ENCODE results near the gene ADORA2B. TPM values are rescaled to one million over a fixed set of nuclear protein-coding genes. Genes with fewer than 3 reads are reported as not detected.

ADORA2B gene
- total and polyA plus RNA-seq, 12 donors = 0.17 to 4.0 (median 2.0) TPM

DNA sequence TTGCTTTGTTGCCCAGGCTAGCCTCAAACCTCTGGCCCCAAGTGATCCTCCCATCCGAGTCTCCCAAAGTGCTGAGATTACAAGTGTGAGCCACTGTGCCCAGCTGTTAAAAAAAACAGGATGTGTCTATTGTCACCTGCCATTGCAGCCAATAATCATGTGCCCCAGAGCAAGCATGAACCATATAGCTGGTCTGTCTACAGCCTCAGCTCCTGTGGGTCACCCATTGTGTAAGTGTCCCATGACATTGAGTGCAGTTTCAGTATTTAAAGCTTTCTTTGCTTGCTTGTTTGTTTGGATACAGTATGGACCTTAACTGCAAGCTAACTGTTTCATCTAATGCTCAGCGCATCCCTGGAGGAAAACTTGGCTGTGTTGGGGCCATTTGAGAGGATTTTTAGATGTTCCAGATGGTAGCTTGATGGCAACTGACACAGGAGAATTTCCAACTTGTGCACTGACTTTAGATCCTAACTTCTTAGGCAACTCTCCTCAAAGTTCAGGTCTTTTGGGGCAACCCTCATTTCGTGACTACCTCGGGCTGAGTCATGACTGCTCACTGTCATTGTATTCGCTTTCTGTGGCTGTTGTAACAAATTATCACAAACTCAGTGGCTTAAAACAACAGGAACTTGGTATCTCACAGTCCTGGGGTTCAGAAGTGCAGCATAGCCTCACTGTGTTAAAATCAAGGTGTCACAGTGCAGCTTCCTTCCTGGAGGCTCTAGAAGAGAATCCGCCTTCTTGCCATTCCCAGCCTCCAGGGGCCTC lies 30.3 kb upstream of the ADORA2B start:
- Histone ChIP-seq H3K27me3 (peaks cover 9% of the 10 kb centered on the region), H3K4me1 (replicated peaks in 1 of 2) (peaks cover 0 to 5% of the 10 kb centered on the region in 2 donors), H3K4me3 (no peak overlapping the region), H3K9me3 (replicated peaks in 1 of 3) (no peaks in the 10 kb centered on the region), H3K27ac (no peak overlapping the region), H3K36me3 (replicated peaks in 1 of 2) (no peaks in the 10 kb centered on the region)
- intact Hi-C loops (cut with DNase I) = no loop called here
- TF ChIP-seq, protein P1, sequence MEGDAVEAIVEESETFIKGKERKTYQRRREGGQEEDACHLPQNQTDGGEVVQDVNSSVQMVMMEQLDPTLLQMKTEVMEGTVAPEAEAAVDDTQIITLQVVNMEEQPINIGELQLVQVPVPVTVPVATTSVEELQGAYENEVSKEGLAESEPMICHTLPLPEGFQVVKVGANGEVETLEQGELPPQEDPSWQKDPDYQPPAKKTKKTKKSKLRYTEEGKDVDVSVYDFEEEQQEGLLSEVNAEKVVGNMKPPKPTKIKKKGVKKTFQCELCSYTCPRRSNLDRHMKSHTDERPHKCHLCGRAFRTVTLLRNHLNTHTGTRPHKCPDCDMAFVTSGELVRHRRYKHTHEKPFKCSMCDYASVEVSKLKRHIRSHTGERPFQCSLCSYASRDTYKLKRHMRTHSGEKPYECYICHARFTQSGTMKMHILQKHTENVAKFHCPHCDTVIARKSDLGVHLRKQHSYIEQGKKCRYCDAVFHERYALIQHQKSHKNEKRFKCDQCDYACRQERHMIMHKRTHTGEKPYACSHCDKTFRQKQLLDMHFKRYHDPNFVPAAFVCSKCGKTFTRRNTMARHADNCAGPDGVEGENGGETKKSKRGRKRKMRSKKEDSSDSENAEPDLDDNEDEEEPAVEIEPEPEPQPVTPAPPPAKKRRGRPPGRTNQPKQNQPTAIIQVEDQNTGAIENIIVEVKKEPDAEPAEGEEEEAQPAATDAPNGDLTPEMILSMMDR (IDR thresholded peaks at IDR 0.05) = no peak
- no peak for TF ChIP-seq POLR2A (IDR thresholded peaks at IDR 0.05)
- no peak for DNase-seq
- 85 to 95% (median 88%) methylated on average over 6 of the region's 6 CpGs for WGBS, 4 donors

DNA sequence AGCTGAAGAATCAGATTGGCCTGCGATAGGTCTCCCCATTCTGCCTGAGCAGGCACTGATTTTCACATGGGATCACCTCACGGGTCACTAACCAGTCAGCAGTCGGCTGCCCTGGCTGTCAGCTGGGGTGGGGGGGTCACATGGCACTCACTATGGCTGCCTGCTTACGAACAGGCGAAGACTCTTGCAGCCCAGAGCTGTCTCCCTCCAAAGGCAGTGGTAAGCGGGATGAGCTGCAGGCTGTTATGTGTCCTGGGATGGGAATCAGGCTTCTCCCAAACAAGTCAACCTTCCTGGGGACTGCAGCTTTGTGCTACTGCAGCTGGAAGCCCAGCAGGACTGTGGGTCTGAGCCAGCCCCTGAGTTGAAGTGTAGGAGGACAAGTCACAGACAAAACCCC lies 29.0 kb upstream of the ADORA2B start:
- TF ChIP-seq, protein P1 (IDR thresholded peaks at IDR 0.05) = no peak
- no peak for TF ChIP-seq POLR2A (IDR thresholded peaks at IDR 0.05)
- intact Hi-C loops (cut with DNase I) = no loop called here
- H3K27ac ChIP-seq = no peak overlapping the region
- no peak overlapping the region for H3K4me3 ChIP-seq
- no peaks in the 10 kb centered on the region for H3K36me3 ChIP-seq (replicated peaks in 1 of 2)
- WGBS, 4 donors = 96 to 99% (median 96%) methylated on average over 5 to 6 of the region's 6 CpGs
- DNase-seq = no peak
- H3K4me1 ChIP-seq (replicated peaks in 1 of 2) = peaks cover 0 to 5% of the 10 kb centered on the region in 2 donors
- no peaks in the 10 kb centered on the region for H3K9me3 ChIP-seq (replicated peaks in 1 of 3)
- peaks cover 9% of the 10 kb centered on the region for H3K27me3 ChIP-seq

DNA sequence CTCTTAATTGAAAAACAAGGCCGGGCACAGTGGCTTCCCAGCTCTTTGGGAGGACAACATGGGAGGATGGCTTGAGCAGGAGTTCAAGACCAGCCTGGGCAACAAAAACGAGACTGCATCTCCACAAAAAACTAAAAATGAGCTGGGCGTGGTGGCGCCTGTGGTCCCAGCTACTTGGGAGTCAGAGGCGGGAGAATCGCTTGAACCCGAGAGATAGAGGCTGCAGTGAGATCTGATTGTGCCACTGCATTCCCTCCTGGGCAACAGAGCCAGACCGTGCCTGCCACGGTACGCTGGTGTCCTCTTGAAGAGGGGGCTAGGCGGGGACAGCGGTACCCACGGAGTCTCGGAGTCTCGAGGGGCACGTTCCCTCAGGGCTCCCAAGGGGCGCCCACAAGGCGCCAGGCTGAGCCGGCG lies 27.9 kb upstream of the ADORA2B start:
- Histone ChIP-seq H3K4me1 (replicated peaks in 1 of 2) (peaks cover 0 to 5% of the 10 kb centered on the region in 2 donors), H3K36me3 (replicated peaks in 1 of 2) (no peaks in the 10 kb centered on the region), H3K27me3 (peaks cover 9% of the 10 kb centered on the region), H3K4me3 (no peak overlapping the region), H3K9me3 (replicated peaks in 1 of 3) (no peaks in the 10 kb centered on the region), H3K27ac (no peak overlapping the region)
- intact Hi-C loops (cut with DNase I) = no loop called here
- TF ChIP-seq, protein P1 (IDR thresholded peaks at IDR 0.05) = no peak
- no peak for TF ChIP-seq POLR2A (IDR thresholded peaks at IDR 0.05)
- DNase-seq = no peak
- 40 to 75% (median 43%) methylated on average over 9 to 20 of the region's 20 CpGs for WGBS, 4 donors

DNA sequence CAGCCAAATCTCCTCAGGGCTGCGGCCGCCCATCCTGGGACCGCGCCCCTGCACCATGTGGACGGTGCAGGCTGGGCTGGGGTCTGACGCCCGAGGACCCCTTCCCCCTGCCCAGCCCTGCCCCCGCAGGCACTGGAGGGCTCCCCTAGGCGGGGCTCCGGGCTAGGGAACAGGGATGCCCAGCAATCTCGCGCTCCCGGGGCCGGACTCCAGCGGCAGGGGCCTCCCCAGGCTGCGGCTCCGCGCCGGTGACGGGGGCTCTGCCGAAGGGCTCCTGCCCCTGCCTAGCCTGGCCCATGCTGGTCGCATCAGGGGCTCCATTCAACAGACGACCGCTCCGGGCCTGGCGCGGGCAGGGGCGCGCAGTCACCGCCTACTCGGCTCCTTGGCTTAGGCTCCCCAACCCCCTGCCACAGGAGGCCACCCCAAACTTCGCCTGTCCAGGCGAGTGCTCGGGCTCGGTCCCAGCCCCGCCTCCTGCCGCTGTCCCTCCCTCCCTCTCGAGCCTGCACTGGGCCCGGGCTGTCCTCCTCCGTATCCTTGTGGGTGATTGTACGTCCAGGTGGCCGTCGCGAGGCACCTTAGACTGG lies 27.4 kb upstream of the ADORA2B start:
- intact Hi-C loops (cut with DNase I) = no loop called here
- WGBS, 4 donors = 14 to 47% (median 21%) methylated on average over 11 to 44 of the region's 44 CpGs
- no peak overlapping the region for H3K27ac ChIP-seq
- TF ChIP-seq, protein P1 (IDR thresholded peaks at IDR 0.05) = no peak
- no peak for TF ChIP-seq POLR2A (IDR thresholded peaks at IDR 0.05)
- no peak overlapping the region for H3K4me3 ChIP-seq
- H3K9me3 ChIP-seq (replicated peaks in 1 of 3) = no peaks in the 10 kb centered on the region
- no peaks in the 10 kb centered on the region for H3K36me3 ChIP-seq (replicated peaks in 1 of 2)
- H3K27me3 ChIP-seq = peaks cover 9% of the 10 kb centered on the region
- DNase-seq = peak in 1 of 7 donors; percentile 11
- H3K4me1 ChIP-seq (replicated peaks in 1 of 2) = peaks cover 0 to 5% of the 10 kb centered on the region in 2 donors

All from adrenal gland (tissue), 12 donors.